Ovary (tissue), 9 donors: Measurements from ENCODE around the gene TMC8. TPM values are rescaled to one million over a fixed set of nuclear protein-coding genes. Genes with fewer than 3 reads are reported as not detected.

Experiments
- DNase-seq, 5 donors: peaks; one replicate each; pipeline ENCODE4 v3.0.0-alpha.2; 2019 to 2020
- H3K27ac ChIP-seq, 2 donors: fragments of 200-600 bp; one replicate each; pipeline versions ENCODE4 v1.5.1 to v1.8.0; 2019 to 2022
- H3K27me3 ChIP-seq: fragments of 200-600 bp; one replicate; pipeline ENCODE4 v1.8.0; 2022
- H3K36me3 ChIP-seq: fragments of 200-600 bp; sonication (generic); one replicate; pipeline ENCODE4 v1.5.1; 2019
- H3K4me1 ChIP-seq: one replicate; pipeline ENCODE4 v1.8.1; 2013; ENCODE audit warnings: mild to moderate bottlenecking, moderate library complexity; ENCODE audit not compliant: insufficient read depth
- H3K4me3 ChIP-seq: fragments of 200-600 bp; sonication (generic); one replicate; pipeline ENCODE4 v1.5.1; 2017
- H3K9me3 ChIP-seq, 2 donors: fragments of 200-600 bp in 1 of 2; sonication (generic) in 1 of 2; one replicate each; pipeline versions ENCODE4 v1.5.1 to v1.8.1; 2013 to 2019; ENCODE audit warnings: mild to moderate bottlenecking in 1 of 2, moderate library complexity in 1 of 2
- CTCF ChIP-seq, 3 donors: fragments of 450-650 bp in 2 of 3; fragments of 200-600 bp in 1 of 3; IDR thresholded peaks; one replicate each; pipeline versions ENCODE4 v1.5.1 to v1.8.0; 2016 to 2022; ENCODE audit warnings: antibody characterized with exemption in 3 of 3, mild to moderate bottlenecking in 1 of 3
- EP300 ChIP-seq: sonication (generic); formaldehyde crosslinking; IDR thresholded peaks from one replicate; pipeline ENCODE4 v1.6.1; 2017; ENCODE audit warnings: antibody characterized with exemption
- POLR2A ChIP-seq: fragments of 450-650 bp; IDR thresholded peaks from one replicate; pipeline ENCODE4 v1.6.1; 2017; ENCODE audit warnings: antibody characterized with exemption, mild to moderate bottlenecking, moderate library complexity
- WGBS, 3 donors: extraction: QIAGEN DNeasy Blood & Tissue Kit in 1 of 3; methylation state at CpG; one replicate each; pipeline versions ENCODE4 v1.1.5 to v1.1.7; 2013 to 2017; 5-methylcytosine and 5-hydroxymethylcytosine counted together
- intact Hi-C, 4 donors: fragments of 100-400 bp; cut with DNase I; formaldehyde crosslinking; loops; one replicate each; pipeline versions ENCODE4 v1.11.0 to v1.15.1; 2022 to 2023
- polyA plus RNA-seq, 2 donors: library from polyadenylated mRNA; stranded (reverse); fragments of 200-250 nt in 1 of 2; fragments of 350-450 nt in 1 of 2; fragmentation: Illumina TruSeq in 1 of 2; extraction: RNeasy Lipid Tissue Mini Kit (QIAGEN cat#74804) in 1 of 2; gene quantifications; one replicate each; pipeline ENCODE4 v1.2.3, GENCODE V29; 2013 to 2014
- total RNA-seq, 7 donors: library from RNA; depleted of rRNA in 2 of 7; stranded (reverse); fragments of >200 nt in 2 of 7; fragmentation: NEBNext Ultra II Directional in 3 of 7; extraction: Animal tissue kit (Norgen Biotek cat#: 25700) in 3 of 7; gene quantifications; one replicate each; pipeline versions ENCODE4 v1.1.0 to v1.2.4, GENCODE V29; 2016 to 2023
- donor health status: DM: no; HTN: no; CAD: no; lungs with moderate emphysema.
- donor health status: DM: no; HTN: no; CAD: no.
- donor health status: Bipolar disorder and iron deficiency.
- donor health status: DM: yes; HTN: yes; CAD: no.
- donor health status: DM: no; HTN: no; CAD: no.
- donor health status: DM: yes; HTN: yes; CAD: no.

The TMC8 gene
- total and polyA plus RNA-seq, 9 donors, result 0.94 to 4.2 (median 2.4) TPM

- H3K9me3 ChIP-seq, result no peaks in the 10 kb centered on the region
- H3K4me1 ChIP-seq, result no peaks in the 10 kb centered on the region
- no peaks in the 10 kb centered on the region for H3K27me3 ChIP-seq
- 88 to 92% (median 91%) methylated on average over 9 of the region's 9 CpGs for WGBS, 3 donors
- H3K36me3 ChIP-seq, result no peaks in the 10 kb centered on the region
- H3K27ac ChIP-seq, result no peak overlapping the region
- intact Hi-C loops, result no loop called here
- no peak for DNase-seq
- no peak overlapping the region for H3K4me3 ChIP-seq
- no peak for TF ChIP-seq CTCF (IDR thresholded peaks at IDR 0.05)
- TF ChIP-seq POLR2A, result no peak
- no peak for TF ChIP-seq EP300
Measured at GRCh38 chr17:78132767-78133178, 2.2 kb downstream of the TMC8 start.

GRCh38 chr17:78133179-78133951 is 2.8 kb downstream of the TMC8 start:
- WGBS, 3 donors, result 87 to 90% (median 90%) methylated on average over 30 of the region's 30 CpGs
- Histone ChIP-seq H3K36me3 (no peaks in the 10 kb centered on the region), H3K4me1 (no peaks in the 10 kb centered on the region), H3K27me3 (no peaks in the 10 kb centered on the region), H3K27ac (no peak overlapping the region), H3K4me3 (no peak overlapping the region), H3K9me3 (no peaks in the 10 kb centered on the region)
- TF ChIP-seq CTCF (IDR thresholded peaks at IDR 0.05), result no peak
- TF ChIP-seq EP300, result no peak
- no peak for TF ChIP-seq POLR2A
- no peak for DNase-seq
- intact Hi-C loops, result no loop called here

- H3K4me3 ChIP-seq, result no peak overlapping the region
- no peak overlapping the region for H3K27ac ChIP-seq
- H3K4me1 ChIP-seq, result no peaks in the 10 kb centered on the region
- no peak for TF ChIP-seq POLR2A
- TF ChIP-seq CTCF (IDR thresholded peaks at IDR 0.05), result no peak
- TF ChIP-seq EP300, result no peak
- peak in 1 of 5 donors; percentile 20 for DNase-seq
- H3K9me3 ChIP-seq, result no peaks in the 10 kb centered on the region
- no peaks in the 10 kb centered on the region for H3K27me3 ChIP-seq
- intact Hi-C loops, result no loop called here
- WGBS, 3 donors, result 60 to 61% (median 60%) methylated on average over 39 of the region's 39 CpGs
- H3K36me3 ChIP-seq, result no peaks in the 10 kb centered on the region
Measured at GRCh38 chr17:78133971-78134898, 3.7 kb downstream of the TMC8 start.

GRCh38 chr17:78134899-78135385 is 4.4 kb downstream of the TMC8 start:
- intact Hi-C loops, result no loop called here
- 73 to 80% (median 73%) methylated on average over 9 of the region's 9 CpGs for WGBS, 3 donors

More at GRCh38 chr17:78134899-78135385, 4.4 kb downstream of the TMC8 start:
- Histone ChIP-seq H3K9me3 (no peaks in the 10 kb centered on the region), H3K36me3 (no peaks in the 10 kb centered on the region), H3K4me1 (no peaks in the 10 kb centered on the region), H3K4me3 (no peak overlapping the region), H3K27ac (no peak overlapping the region), H3K27me3 (no peaks in the 10 kb centered on the region)
- no peak for DNase-seq
- TF ChIP-seq POLR2A (no peak), CTCF (IDR thresholded peaks at IDR 0.05) (no peak), EP300 (no peak)
